ENCODE results near the gene SAP30BP.

Gene SAP30BP

DNA sequence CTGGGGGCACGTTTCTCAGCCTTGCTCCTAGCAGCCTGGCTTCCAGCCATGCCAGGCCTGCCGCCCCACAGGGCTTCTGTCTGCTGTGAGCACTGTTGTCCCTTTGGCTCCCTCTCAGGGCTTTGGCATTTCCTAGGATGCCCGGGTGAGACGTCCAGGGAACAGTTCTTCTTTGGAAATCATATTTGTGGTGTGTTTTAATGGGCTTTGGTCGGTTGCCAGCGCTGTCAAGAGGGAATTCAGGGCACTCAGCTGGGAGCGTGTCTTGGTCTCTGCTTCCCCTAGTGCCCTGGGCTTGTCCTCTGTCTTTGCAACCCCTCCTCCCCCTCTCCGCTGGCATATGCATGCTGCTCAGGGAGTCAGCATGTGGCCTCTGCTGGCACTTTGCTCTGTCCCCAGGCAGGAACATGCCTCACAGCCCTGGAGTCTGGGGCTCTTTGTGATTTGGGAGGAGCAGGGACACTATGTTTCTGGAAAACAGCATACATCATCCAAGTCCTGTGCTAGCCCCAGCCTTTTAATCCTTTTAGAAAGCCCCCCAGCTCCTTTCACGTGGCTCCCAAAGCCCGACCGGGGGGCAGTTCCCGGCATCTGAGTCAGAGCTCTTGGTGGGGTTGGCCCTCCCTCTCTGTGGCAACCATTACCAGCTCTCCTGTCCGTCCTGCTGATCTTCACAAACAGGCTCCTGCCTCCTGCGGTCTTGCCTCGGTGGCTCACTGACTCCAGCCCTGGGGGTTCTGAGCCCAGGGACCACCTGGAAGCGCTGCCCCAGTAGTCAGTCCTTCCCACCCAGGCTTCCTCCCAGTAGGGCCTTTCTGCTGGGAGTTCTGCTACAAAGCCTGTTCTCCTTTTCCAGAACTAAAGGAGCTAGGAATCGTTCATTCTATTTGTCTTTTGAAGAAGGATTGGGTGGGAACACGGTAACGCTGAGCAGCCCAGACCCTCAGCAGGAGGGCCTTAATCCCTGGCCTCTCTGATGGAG is 26.7 kb downstream of the SAP30BP start:
- H3K4me3 ChIP-seq = peak overlapping the region in 1 of 2 donors; percentile 15
- H3K36me3 ChIP-seq = peaks cover 8 to 41% (median 30%) of the 10 kb centered on the region in 3 donors
- TF ChIP-seq, protein P1, sequence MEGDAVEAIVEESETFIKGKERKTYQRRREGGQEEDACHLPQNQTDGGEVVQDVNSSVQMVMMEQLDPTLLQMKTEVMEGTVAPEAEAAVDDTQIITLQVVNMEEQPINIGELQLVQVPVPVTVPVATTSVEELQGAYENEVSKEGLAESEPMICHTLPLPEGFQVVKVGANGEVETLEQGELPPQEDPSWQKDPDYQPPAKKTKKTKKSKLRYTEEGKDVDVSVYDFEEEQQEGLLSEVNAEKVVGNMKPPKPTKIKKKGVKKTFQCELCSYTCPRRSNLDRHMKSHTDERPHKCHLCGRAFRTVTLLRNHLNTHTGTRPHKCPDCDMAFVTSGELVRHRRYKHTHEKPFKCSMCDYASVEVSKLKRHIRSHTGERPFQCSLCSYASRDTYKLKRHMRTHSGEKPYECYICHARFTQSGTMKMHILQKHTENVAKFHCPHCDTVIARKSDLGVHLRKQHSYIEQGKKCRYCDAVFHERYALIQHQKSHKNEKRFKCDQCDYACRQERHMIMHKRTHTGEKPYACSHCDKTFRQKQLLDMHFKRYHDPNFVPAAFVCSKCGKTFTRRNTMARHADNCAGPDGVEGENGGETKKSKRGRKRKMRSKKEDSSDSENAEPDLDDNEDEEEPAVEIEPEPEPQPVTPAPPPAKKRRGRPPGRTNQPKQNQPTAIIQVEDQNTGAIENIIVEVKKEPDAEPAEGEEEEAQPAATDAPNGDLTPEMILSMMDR (IDR thresholded peaks at IDR 0.05) = peak; percentile 23 to 29
- H3K4me1 ChIP-seq = peaks cover 0 to 72% (median 26%) of the 10 kb centered on the region in 4 donors
- intact Hi-C loops (cut with DNase I; ENCODE audit: low total_unique reads) = no loop called here
- H3K9me3 ChIP-seq = no peaks in the 10 kb centered on the region
- peak overlapping the region; percentile 89 to 95 for H3K27ac ChIP-seq
- DNase-seq = peak; percentile 87 to 97
- H3K27me3 ChIP-seq = no peaks in the 10 kb centered on the region

DNA sequence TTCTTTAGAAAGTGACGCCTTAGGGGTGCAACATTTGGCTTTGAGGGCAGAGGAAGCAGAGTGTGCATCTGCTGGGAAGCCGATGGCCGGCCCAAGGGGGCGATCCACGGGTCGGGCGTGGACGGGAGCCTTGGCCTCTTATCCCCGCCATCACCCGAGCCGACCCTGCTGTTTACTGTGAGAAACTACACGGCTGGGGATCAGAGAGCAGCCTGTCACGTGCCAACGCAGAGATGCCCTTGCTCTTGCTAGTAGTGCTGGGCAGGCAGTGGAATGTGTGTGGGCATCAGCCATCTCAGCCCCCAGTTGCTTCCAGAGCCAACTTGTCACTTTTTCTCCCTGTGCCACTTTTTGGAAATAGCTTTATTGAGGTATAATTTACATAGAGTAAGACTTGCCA is 27.4 kb downstream of the SAP30BP start:
- Histone ChIP-seq H3K4me3 (no peak overlapping the region), H3K36me3 (peaks cover 8 to 42% (median 32%) of the 10 kb centered on the region in 3 donors), H3K9me3 (no peaks in the 10 kb centered on the region), H3K27me3 (no peaks in the 10 kb centered on the region), H3K27ac (peak overlapping the region; percentile 89 to 95), H3K4me1 (peaks cover 0 to 71% (median 25%) of the 10 kb centered on the region in 4 donors)
- TF ChIP-seq, protein P1 (IDR thresholded peaks at IDR 0.05) = no peak
- intact Hi-C loops (cut with DNase I; ENCODE audit: low total_unique reads) = no loop called here
- DNase-seq = no peak

DNA sequence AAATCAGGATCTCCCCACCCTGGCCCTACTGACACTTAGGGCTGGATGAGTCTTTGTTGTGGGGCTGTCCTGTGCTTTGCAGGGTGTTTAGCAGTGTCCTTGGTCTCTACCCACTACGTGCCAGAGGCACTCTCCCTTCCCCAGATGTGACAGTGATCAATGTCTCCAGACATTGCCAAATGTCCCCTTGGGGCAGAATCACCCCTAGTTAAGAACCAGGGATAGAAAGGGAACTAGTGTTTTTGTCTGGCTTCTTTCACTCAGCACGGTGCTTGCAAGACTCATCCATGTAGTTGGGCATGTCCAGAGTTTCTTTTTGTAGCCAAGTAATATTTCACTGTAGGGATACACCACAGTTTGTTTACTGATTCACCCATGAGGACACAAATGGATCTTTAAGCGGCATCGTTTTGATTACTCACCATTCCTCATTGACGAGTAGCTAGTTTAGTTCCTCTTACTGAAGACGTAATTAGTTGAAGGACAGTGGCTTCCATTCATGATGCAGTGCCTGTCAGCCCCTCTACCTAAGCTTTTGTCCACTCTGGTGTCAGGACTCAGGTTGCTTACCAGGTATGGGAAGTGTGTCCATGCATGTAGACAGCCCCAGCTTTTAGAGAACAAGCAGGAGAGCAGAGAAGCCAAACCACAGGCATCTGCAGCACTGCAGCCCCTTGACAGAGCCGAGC is 28.1 kb downstream of the SAP30BP start:
- Histone ChIP-seq H3K36me3 (peaks cover 14 to 49% (median 39%) of the 10 kb centered on the region in 3 donors), H3K27me3 (no peaks in the 10 kb centered on the region), H3K4me3 (no peak overlapping the region), H3K4me1 (peaks cover 0 to 79% (median 25%) of the 10 kb centered on the region in 4 donors), H3K9me3 (no peaks in the 10 kb centered on the region), H3K27ac (peak overlapping the region; percentile 89 to 95)
- TF ChIP-seq, protein P1 (IDR thresholded peaks at IDR 0.05) = no peak
- intact Hi-C loops (cut with DNase I; ENCODE audit: low total_unique reads) = no loop called here
- no peak for DNase-seq

DNA sequence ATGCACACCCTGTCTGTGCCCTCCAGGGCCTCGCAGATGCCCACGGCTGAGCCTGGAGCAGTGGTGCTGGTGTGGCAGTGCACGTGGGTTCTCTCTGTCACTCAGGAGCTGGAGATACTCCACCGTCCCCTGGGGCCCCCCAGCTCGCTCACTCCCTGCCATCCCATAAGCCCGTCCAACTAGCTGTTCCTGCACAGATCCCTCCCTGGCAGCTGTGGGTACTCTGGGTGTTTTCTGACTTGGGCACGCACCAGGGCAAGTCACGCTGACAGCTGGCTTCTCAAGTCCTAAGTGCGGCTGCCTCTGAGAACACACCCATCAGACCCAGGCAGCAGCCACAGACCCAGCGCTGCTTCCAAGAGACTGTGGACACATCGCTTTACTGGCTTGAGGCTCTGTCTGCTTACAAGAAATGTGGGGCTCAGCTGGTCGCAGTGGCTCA is 28.7 kb downstream of the SAP30BP start:
- H3K36me3 ChIP-seq = peaks cover 19 to 49% (median 40%) of the 10 kb centered on the region in 3 donors
- DNase-seq = no peak
- no peak overlapping the region for H3K4me3 ChIP-seq
- H3K4me1 ChIP-seq = peaks cover 0 to 74% (median 25%) of the 10 kb centered on the region in 4 donors
- TF ChIP-seq, protein P1 (IDR thresholded peaks at IDR 0.05) = no peak
- H3K27ac ChIP-seq = peak overlapping the region; percentile 89 to 95
- no peaks in the 10 kb centered on the region for H3K27me3 ChIP-seq
- intact Hi-C loops (cut with DNase I; ENCODE audit: low total_unique reads) = no loop called here
- H3K9me3 ChIP-seq = no peaks in the 10 kb centered on the region

DNA sequence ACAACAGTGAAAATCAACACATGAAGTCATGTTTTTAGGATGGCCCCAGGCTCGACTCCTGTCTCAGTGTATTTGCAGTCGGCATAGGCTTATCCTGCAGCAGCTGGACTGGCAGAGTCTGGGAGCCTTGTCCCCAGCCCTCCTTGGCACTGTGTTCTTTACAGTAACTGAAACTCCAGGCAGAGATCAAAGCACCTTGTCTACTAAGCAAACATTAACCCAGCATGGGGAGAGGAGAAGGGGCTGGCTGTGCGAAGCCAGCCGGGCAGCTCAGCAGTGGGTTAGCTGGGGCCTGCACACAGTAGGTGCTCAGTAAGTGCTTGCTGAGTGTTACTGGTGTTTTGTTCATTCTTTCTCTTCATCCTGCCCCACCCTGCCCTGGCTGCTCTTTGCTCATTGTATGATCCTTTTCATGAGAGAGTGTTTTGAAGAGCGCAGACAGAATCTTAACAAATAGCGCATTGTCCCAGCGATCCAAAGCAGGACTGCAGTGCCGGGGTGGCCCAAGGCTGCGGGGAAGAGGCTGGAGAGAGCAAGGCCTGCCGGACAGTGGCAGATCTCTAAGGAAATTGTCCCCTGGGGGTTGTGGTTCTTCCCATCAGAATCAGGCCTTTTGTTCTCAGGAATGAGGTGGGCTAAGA is 30.6 kb downstream of the SAP30BP start:
- TF ChIP-seq, protein P1 (IDR thresholded peaks at IDR 0.05) = no peak
- Histone ChIP-seq H3K27me3 (no peaks in the 10 kb centered on the region), H3K9me3 (no peaks in the 10 kb centered on the region), H3K4me3 (no peak overlapping the region), H3K36me3 (peaks cover 39 to 60% (median 49%) of the 10 kb centered on the region in 3 donors), H3K27ac (no peak overlapping the region), H3K4me1 (peaks cover 0 to 62% (median 21%) of the 10 kb centered on the region in 4 donors)
- no peak for DNase-seq
- intact Hi-C loops (cut with DNase I; ENCODE audit: low total_unique reads) = no loop called here

Data from tibial artery (tissue), 4 donors.